ENCODE data around the gene FOXI1. TPM values are rescaled to one million over a fixed set of nuclear protein-coding genes. Genes with fewer than 3 reads are reported as not detected.

FOXI1 gene
- total RNA-seq, 2 donors from 2014 or later = 0.16 TPM; not detected in 1

GRCh38 chr5:170104710-170105109, 987 bp upstream of the FOXI1 start:
- no peak for DNase-seq
- Histone ChIP-seq H3K36me3 (no peaks in the 10 kb centered on the region), H3K4me1 (no peaks in the 10 kb centered on the region), H3K27me3 (no peaks in the 10 kb centered on the region), H3K4me3 (no peak overlapping the region), H3K27ac (no peak overlapping the region), H3K9me3 (no peaks in the 10 kb centered on the region), H3K9ac (ENCODE audit: low read depth in 2 of 2, low read length in 2 of 2) (no peak overlapping the region)
- no peak for TF ChIP-seq CTCF (IDR thresholded peaks at IDR 0.05)
- intact Hi-C loops (cut with DNase I) = loop anchor here (5.0 to 10.0 kb wide), 2 partner anchors 80 to 318 kb away; no protein-coding TSS in a partner anchor

GRCh38 chr5:170107674-170108073, 2.0 kb downstream of the FOXI1 start:
- Histone ChIP-seq H3K4me3 (no peak overlapping the region), H3K4me1 (no peaks in the 10 kb centered on the region), H3K9ac (ENCODE audit: low read depth in 2 of 2, low read length in 2 of 2) (no peak overlapping the region), H3K27me3 (no peaks in the 10 kb centered on the region), H3K27ac (no peak overlapping the region), H3K36me3 (no peaks in the 10 kb centered on the region), H3K9me3 (no peaks in the 10 kb centered on the region)
- intact Hi-C loops (cut with DNase I) = loop anchor here (10.0 kb wide), 1 partner anchor 77 kb away; no protein-coding TSS in a partner anchor
- TF ChIP-seq CTCF (IDR thresholded peaks at IDR 0.05) = no peak
- DNase-seq = no peak

GRCh38 chr5:170108266-170108785, 2.6 kb downstream of the FOXI1 start:
- Histone ChIP-seq H3K9me3 (no peaks in the 10 kb centered on the region), H3K4me3 (no peak overlapping the region), H3K4me1 (no peaks in the 10 kb centered on the region), H3K27ac (no peak overlapping the region), H3K27me3 (no peaks in the 10 kb centered on the region), H3K36me3 (no peaks in the 10 kb centered on the region), H3K9ac (ENCODE audit: low read depth in 2 of 2, low read length in 2 of 2) (no peak overlapping the region)
- no peak for DNase-seq
- TF ChIP-seq CTCF (IDR thresholded peaks at IDR 0.05) = no peak
- intact Hi-C loops (cut with DNase I) = loop anchor here (10.0 kb wide), 1 partner anchor 76 kb away; no protein-coding TSS in a partner anchor

DNA sequence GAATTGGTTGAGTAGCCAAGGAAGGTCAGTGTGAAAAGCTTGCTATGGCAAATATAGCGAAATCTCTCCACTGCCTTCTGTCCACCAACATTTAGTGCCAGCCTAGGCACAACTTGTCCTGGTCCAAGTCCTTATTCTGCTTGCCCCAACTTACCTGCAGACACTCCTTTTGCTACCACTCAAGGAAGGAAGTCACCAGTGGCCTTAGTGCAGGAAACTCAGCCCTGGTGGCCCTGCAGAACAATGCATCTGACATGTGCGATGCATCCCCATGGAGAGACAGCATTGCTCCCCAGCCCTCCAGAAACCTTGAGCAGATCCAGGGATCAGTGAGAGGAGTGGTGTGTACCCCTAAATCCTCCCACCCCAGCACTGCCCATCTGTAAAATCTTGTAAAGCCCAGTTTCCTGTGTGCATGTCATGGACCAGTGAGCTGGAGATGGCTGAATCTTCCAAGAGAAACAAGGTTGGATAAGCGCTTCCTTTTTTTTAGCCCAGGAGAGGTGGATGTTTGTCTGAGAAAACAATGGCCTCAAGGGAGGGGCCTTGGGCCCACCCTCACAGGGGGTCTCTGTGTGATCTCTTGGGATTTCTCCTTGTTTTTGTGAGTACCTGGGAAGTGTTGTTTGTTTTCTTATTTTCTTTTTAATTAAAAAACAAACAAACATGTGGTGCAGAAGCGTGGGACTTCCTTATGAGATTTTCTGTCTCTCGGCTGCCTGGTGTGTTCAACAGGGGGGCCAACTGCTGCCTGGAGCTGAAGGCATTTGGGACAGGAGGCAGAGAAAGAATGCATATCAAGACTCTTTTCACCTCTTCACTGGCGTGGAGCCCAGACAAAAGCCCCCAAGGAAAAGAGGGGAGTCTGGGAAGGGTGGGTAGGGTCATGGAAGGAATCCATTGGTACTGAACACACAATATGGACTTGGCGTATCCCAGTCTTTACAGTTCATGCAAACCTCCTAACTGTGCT, 3.6 kb downstream of the FOXI1 start:
- Histone ChIP-seq H3K4me3 (no peak overlapping the region), H3K27me3 (no peaks in the 10 kb centered on the region), H3K36me3 (no peaks in the 10 kb centered on the region), H3K9ac (ENCODE audit: low read depth in 2 of 2, low read length in 2 of 2) (no peak overlapping the region), H3K9me3 (no peaks in the 10 kb centered on the region), H3K4me1 (no peaks in the 10 kb centered on the region), H3K27ac (no peak overlapping the region)
- intact Hi-C loops (cut with DNase I) = loop anchor here (10.0 kb wide), 1 partner anchor 75 kb away; no protein-coding TSS in a partner anchor
- no peak for DNase-seq
- no peak for TF ChIP-seq CTCF (IDR thresholded peaks at IDR 0.05)

DNA sequence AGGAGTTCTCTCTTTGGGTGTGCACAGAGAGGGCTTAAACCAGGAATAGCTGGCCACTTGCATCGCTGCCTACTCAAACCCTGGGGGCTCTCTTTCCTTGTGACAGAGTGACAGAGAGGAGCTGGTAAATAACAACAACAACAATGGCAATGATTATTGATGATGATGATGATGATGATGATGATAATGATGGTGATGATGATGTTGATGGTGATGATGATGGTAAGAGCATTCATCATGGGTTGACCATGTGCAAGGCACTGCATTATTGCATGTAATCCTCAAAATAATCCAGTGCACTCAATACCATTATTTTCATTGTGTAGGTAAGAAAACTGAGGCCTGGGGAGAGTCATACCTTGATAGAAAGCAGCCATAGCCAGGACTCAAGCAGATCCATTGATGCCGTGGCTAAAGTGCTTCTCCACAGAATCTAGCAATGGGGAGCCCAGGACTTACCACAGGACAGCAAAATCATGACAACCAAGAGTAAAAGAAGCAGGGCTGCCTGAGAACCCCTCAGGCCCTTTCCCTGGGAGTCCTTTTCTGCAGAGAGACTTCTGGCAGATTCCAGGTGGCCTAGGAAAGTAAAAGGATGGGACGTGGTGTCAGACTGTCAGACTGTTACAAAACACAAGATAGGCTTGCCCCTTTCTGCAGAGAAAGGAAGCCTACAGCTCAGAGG, 4.8 kb downstream of the FOXI1 start:
- no peak for DNase-seq
- Histone ChIP-seq H3K9ac (ENCODE audit: low read depth in 2 of 2, low read length in 2 of 2) (no peak overlapping the region), H3K4me3 (no peak overlapping the region), H3K27ac (no peak overlapping the region), H3K4me1 (no peaks in the 10 kb centered on the region), H3K9me3 (no peaks in the 10 kb centered on the region), H3K27me3 (no peaks in the 10 kb centered on the region), H3K36me3 (no peaks in the 10 kb centered on the region)
- TF ChIP-seq CTCF (IDR thresholded peaks at IDR 0.05) = no peak
- intact Hi-C loops (cut with DNase I) = no loop called here
